GM18951 (cell line): ENCODE results near the gene PAM16.

Experiments used
- POLR2A ChIP-seq: IDR thresholded peaks from 4 replicates; pipeline ENCODE4 v1.6.1; 2011; ENCODE audit warnings: mild to moderate bottlenecking; ENCODE audit not compliant: insufficient read length, insufficient read depth; ENCODE audit errors: extremely low read depth
- in situ Hi-C: fragments of 300-500 bp; cut with MboI; formaldehyde crosslinking; loops from one replicate; pipeline ENCODE4 v1.12.0; 2022; ENCODE audit warnings: low sequenced_read_pairs, mixed read lengths, inconsistent platforms; ENCODE audit not compliant: unreplicated experiment

Gene PAM16

GRCh38 chr16:4327386-4328045, 23.6 kb downstream of the PAM16 start:
- in situ Hi-C loops: no loop called here
- no peak for TF ChIP-seq POLR2A

- no peak for TF ChIP-seq POLR2A
- in situ Hi-C loops: no loop called here
Observed at GRCh38 chr16:4325253-4325758, 25.8 kb downstream of the PAM16 start.

DNA sequence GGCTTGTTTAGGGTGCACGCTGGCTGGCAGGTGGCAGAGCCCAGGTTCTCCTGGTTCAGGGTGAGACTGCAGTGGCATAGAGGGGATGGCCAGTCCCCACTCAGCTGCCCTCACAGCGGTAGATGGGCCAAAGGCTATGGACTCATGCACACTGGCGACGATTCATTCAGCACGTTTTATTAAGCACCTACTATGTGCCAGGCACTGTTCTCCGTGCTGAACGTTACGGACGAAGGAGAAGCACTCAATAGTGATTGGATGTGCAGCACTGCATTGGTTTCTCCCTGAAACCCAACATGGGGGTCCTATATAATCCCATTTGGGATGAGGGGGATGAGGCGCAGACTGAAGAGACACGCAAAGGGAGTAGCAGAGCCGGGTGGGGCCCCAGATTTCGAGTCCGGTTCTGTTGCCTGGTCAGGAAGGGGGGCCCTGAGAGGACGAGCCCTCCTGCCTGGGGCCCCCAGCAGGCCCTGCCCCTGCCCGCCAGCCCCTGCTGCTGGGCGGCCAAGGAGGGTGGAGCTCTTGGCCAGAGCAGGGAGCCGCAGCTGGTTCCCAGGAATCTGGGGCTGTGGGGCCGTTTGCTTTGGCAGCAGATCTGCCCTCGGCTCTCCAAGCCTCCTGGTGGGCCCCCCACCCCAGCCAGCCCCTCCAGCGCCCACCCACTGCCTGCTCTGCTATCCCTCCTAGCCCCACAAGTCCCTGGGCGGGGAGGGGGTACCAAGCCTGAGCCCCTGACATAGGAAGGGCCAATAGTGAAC, 26.4 kb downstream of the PAM16 start:
- TF ChIP-seq POLR2A: no peak

DNA sequence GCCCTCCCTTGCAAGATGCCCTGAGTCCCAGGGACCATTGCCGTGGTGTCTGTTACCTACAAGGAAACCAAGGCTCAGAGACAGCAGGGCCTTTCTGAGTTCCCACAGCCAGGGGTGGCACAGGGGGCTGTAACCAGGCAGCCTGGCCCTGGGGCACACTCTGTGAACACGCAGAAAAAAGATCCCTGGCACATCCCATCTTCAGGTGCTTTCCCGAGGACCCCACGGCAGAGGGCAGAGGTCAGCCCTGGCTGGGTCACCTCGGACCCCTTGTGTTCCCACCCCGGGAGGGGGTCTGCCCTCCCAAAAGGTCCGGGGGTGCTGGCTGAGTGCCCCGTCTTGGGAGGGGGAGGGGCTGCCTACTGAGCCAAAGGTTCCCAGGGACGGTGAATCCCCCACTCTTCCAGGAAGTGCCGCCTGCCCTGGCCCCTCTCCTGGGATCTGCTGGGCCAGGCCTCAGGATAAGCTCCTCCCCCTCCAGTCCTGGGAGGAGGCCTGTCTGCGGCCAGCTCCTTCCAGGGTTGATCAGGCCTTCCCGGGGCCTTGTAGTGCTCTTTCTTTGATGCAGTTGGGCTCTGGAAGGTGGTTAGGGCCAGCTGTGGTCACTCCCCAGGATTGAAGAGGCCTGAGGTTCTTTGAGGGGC, 27.2 kb downstream of the PAM16 start:
- no peak for TF ChIP-seq POLR2A
- in situ Hi-C loops: no loop called here

More for the DNA sequence above, 26.4 kb downstream of the PAM16 start:
- in situ Hi-C loops: no loop called here

- in situ Hi-C loops: no loop called here
- TF ChIP-seq POLR2A: no peak
Observed at GRCh38 chr16:4323071-4323844, 27.9 kb downstream of the PAM16 start.

DNA sequence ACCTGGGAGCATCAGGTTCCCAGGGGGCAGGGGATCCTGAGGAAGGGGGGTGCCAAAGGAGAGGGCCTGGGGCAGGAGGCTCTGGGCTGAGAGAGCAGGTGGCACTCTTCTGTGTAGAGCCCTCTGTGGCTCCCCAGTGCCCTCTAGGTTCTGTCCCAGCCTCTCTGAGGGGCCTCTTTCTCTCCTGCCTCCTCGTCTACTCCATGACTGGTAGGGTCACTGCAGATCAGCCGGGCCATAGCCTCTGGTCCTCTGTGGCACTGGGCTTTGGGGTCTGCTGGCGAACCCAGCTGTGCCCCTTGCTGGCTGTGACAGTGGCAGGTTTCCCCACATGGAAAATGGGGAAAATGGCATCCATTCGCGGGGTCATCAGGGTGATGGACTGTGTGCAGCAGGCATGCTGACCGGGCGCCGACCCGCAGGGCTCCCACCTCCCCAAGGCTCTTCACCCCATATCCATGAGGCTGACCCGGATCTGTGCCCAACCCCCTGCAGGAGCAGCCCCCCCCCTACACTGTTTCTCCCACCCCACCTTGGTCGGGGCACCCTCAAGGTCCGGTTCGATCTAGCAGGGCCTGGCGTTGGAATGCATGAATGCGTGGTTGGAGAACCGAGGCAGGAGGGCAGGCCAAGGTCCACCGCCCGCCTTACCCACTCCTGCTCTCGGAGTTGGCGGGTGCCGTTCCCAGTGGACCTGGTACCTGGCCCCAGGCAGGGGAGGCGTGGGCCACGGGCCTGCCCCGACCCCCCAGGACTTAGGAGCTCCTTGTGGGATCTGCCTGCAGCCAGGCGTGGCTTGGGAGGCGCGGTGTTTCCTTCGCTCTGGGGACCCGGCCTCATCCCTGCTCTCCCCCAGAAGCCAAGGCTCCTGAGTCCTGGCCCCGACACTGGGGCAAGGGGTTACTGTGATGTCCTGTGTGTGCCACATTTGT, 28.7 kb downstream of the PAM16 start:
- TF ChIP-seq POLR2A: no peak
- in situ Hi-C loops: no loop called here

DNA sequence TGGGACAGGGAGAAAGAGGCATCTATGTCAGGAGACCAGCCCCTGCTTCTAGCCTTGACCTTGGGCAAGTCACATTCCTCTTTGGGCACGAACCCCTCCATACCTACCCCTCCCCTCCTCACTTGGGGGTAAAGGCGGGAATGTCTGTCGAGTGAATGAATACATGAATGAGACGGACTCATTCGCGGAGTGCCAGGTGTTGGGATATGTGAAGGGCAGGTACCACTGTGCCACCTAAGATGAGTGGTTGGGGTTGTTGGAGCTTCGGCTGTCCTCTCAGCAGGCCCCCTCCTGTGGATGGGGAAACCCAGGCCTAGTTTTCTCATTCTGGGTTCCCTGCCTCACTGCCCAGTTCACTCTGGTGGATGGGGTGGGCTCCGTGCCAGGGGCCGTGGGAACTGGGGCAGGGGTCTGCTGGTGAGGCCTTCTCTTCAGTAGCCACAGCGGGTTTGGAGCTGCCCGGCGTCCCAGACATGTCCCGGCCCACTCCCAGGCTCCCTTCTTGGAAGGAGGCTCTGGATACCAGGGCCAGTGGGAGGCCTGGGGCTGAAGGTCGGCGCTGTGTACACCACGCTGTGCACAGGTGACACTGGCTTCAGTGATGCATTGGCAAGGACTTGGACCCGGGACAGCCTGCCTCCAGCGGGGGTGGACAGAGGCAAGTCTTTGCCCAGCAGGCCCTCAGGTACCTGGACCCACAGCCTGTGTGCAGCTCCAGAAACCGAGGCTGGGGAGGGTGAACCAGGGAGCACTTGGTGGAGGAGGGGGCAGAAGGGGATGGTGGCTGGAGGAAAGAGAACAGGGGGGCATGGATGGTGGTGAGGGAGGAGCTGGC, 29.6 kb downstream of the PAM16 start:
- in situ Hi-C loops: no loop called here
- no peak for TF ChIP-seq POLR2A

- TF ChIP-seq POLR2A: no peak
- in situ Hi-C loops: no loop called here
Observed at GRCh38 chr16:4320571-4321137, 30.5 kb downstream of the PAM16 start.

GRCh38 chr16:4319454-4320421, 31.4 kb downstream of the PAM16 start:
- in situ Hi-C loops: no loop called here
- TF ChIP-seq POLR2A: no peak

GRCh38 chr16:4318967-4319366, 32.2 kb downstream of the PAM16 start:
- TF ChIP-seq POLR2A: no peak
- in situ Hi-C loops: no loop called here

- in situ Hi-C loops: no loop called here
- no peak for TF ChIP-seq POLR2A
Observed at GRCh38 chr16:4318451-4318910, 32.6 kb downstream of the PAM16 start.
